Heart left ventricle (tissue), 16 donors: Measurements from ENCODE around the gene HNRNPUL2. TPM values are rescaled to one million over a fixed set of nuclear protein-coding genes. Genes with fewer than 3 reads are reported as not detected.

Source experiments
- ATAC-seq, 4 donors: fragments of 200-7000 bp; cut with Tn5 transposase; one replicate each; pipeline ENCODE4 v1.9.1; 2020 to 2022; ENCODE audit warnings: moderate library complexity in 4 of 4, mild to moderate bottlenecking in 3 of 4, moderate number of reproducible peaks in 1 of 4
- DNase-seq, 5 donors: peaks; one replicate each; pipeline ENCODE4 v3.0.0-alpha.2; 2020
- H3K27ac ChIP-seq, 12 donors: fragments of 200-600 bp; sonication (generic) in 4 of 12; one replicate each; pipeline versions ENCODE4 v1.5.0 to v1.8.0; 2016 to 2022; ENCODE audit warnings: mild to moderate bottlenecking in 2 of 12
- H3K27me3 ChIP-seq, 9 donors: fragments of 200-600 bp; sonication (generic) in 2 of 9; one replicate each; pipeline versions ENCODE4 v1.5.1 to v1.8.0; 2016 to 2022; ENCODE audit warnings: mild to moderate bottlenecking in 3 of 9
- H3K36me3 ChIP-seq, 9 donors: fragments of 200-600 bp; sonication (generic) in 2 of 9; one replicate each; pipeline versions ENCODE4 v1.5.0 to v1.8.0; 2018 to 2022; ENCODE audit warnings: mild to moderate bottlenecking in 2 of 9
- H3K4me1 ChIP-seq, 12 donors: fragments of 200-600 bp; sonication (generic) in 4 of 12; one replicate each; pipeline versions ENCODE4 v1.5.0 to v1.8.0; 2016 to 2022; ENCODE audit warnings: mild to moderate bottlenecking in 3 of 12
- H3K4me3 ChIP-seq, 12 donors: fragments of 200-600 bp; sonication (generic) in 4 of 12; one replicate each; pipeline versions ENCODE4 v1.5.0 to v1.8.0; 2017 to 2022; ENCODE audit warnings: mild to moderate bottlenecking in 9 of 12, moderate library complexity in 4 of 12
- H3K9me3 ChIP-seq, 12 donors: fragments of 200-600 bp; sonication (generic) in 4 of 12; one replicate each; pipeline versions ENCODE4 v1.5.0 to v1.8.0; 2016 to 2022; ENCODE audit warnings: mild to moderate bottlenecking in 1 of 12
- POLR2A ChIP-seq, 2 donors: fragments of 450-650 bp; IDR thresholded peaks; one replicate each; pipeline ENCODE4 v1.6.1; 2017; ENCODE audit warnings: antibody characterized with exemption in 2 of 2, mild to moderate bottlenecking in 2 of 2, moderate library complexity in 2 of 2
- WGBS, 4 donors: extraction: QIAGEN DNeasy Blood & Tissue Kit in 2 of 4; methylation state at CpG; one replicate each; pipeline versions ENCODE4 v1.1.5 to v1.1.7; 2013 to 2018; 5-methylcytosine and 5-hydroxymethylcytosine counted together
- intact Hi-C, 10 donors: fragments of 100-400 bp; cut with DNase I; formaldehyde crosslinking; loops; one replicate each; pipeline versions ENCODE4 v1.11.1 to v1.14.2; 2022
- polyA plus RNA-seq, 2 donors: library from polyadenylated mRNA; stranded (reverse); fragments of 200-250 nt; gene quantifications; one replicate each; pipeline ENCODE4 v1.2.3, GENCODE V29; 2013
- total RNA-seq, 9 donors: library from RNA; depleted of rRNA in 2 of 9; stranded (reverse); fragments of >200 nt in 2 of 9; fragmentation: NEBNext Ultra II Directional in 3 of 9; extraction: Animal tissue kit (Norgen Biotek cat#: 25700) in 3 of 9; gene quantifications; one replicate each; pipeline versions ENCODE4 v1.1.0 to v1.2.4, GENCODE V29; 2016 to 2023
- TF ChIP-seq, protein P1 (sequence below), 12 donors: fragments of 200-600 bp; sonication (generic) in 4 of 12; IDR thresholded peaks; one replicate each; pipeline versions ENCODE4 v1.5.0 to v1.8.0; 2018 to 2022; ENCODE audit warnings: antibody characterized with exemption in 12 of 12, mild to moderate bottlenecking in 5 of 12
- donor health status: ischemic (EF 13 %, LVEDD 7.1; RV severe dilation, severe dysfunction).
- donor health status: healthy with polysubstance abuse.
- donor health status: DM: no; HTN: yes; CAD: no.
- donor health status: DM: no; HTN: no; CAD: no.
- donor health status: ischemic (EF 25% LVEDD 6.9; RV normal size, moderate dysfunction).
- donor health status: ischemic (EF 25% LVEDD 5.7; RV mildly dilated, moderate dysfunction).
- donor health status: healthy.
- donor health status: DM: yes; HTN: yes; CAD: no.
- donor health status: ischemic (EF 35%, LVEDD 5.7; RV mildly dilated, moderate dysfunction).
- donor health status: nonischemic (EF 11% LVEDD 7.7; RV severe dilation, severe dysfunction).
- donor health status: DM: yes; HTN: yes; CAD: no.
- donor health status: PGD.
- donor health status: ischemic (EF 29% LVEDD 5.4; RV normal size, mild dysfunction).
- donor health status: nonischemic (EF 23%, LVEDD 6.1; RV moderate dilation, normal function).

HNRNPUL2 gene
- total and polyA plus RNA-seq, 11 donors: 9.6 to 39.5 (median 32.7) TPM

DNA sequence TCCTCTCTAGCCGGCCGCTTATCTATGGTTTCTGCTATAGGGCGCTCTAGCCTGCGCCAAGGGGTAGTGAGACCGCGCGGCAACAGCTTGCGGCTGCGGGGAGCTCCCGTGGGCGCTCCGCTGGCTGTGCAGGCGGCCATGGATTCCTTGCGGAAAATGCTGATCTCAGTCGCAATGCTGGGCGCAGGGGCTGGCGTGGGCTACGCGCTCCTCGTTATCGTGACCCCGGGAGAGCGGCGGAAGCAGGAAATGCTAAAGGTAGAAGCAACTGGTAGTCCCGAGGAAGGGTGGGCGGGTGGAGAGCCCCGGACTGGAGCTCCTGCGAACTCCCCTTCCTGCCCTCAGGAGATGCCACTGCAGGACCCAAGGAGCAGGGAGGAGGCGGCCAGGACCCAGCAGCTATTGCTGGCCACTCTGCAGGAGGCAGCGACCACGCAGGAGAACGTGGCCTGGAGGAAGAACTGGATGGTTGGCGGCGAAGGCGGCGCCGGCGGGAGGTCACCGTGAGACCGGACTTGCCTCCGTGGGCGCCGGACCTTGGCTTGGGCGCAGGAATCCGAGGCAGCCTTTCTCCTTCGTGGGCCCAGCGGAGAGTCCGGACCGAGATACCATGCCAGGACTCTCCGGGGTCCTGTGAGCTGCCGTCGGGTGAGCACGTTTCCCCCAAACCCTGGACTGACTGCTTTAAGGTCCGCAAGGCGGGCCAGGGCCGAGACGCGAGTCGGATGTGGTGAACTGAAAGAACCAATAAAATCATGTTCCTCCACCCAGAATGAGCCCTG is 55.5 kb downstream of the HNRNPUL2 start, which contains the start of the genes LBHD1 and UQCC3:
Gene LBHD1 (minus strand): TSS at position 660 of the 782 bp plus-strand sequence. CDS start 2,236 bp downstream, outside the sequence.
Gene UQCC3 (plus strand): TSS at position 66 of the 782 bp plus-strand sequence. CDS start 73 bp downstream, at position 139.
- H3K36me3 ChIP-seq: peaks cover 0 to 51% (median 47%) of the 10 kb centered on the region in 9 donors

GRCh38 chr11:62671236-62671607 is 56.0 kb downstream of the HNRNPUL2 start:
- no peaks in the 10 kb centered on the region for H3K27me3 ChIP-seq
- ATAC-seq (peak; percentile 27 to 32 (median 32)), DNase-seq (peak in 1 of 5 donors; percentile 50)
- intact Hi-C loops: loop anchor here in 1 of 10 donors (5.0 kb wide), 1 partner anchor 36 kb away; the partner anchor contains the start of genes BSCL2 and GNG3
- TF ChIP-seq, protein P1, sequence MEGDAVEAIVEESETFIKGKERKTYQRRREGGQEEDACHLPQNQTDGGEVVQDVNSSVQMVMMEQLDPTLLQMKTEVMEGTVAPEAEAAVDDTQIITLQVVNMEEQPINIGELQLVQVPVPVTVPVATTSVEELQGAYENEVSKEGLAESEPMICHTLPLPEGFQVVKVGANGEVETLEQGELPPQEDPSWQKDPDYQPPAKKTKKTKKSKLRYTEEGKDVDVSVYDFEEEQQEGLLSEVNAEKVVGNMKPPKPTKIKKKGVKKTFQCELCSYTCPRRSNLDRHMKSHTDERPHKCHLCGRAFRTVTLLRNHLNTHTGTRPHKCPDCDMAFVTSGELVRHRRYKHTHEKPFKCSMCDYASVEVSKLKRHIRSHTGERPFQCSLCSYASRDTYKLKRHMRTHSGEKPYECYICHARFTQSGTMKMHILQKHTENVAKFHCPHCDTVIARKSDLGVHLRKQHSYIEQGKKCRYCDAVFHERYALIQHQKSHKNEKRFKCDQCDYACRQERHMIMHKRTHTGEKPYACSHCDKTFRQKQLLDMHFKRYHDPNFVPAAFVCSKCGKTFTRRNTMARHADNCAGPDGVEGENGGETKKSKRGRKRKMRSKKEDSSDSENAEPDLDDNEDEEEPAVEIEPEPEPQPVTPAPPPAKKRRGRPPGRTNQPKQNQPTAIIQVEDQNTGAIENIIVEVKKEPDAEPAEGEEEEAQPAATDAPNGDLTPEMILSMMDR (IDR thresholded peaks at IDR 0.05): no peak
- TF ChIP-seq POLR2A (IDR thresholded peaks at IDR 0.05): no peak
- peak overlapping the region; percentile 68 to 93 (median 76) for H3K4me3 ChIP-seq
- WGBS, 4 donors: 1 to 2% (median 1%) methylated on average over 17 of the region's 17 CpGs
- H3K4me1 ChIP-seq: peaks cover 5 to 60% (median 38%) of the 10 kb centered on the region in 12 donors
- peak overlapping the region; percentile 82 to 97 (median 88) for H3K27ac ChIP-seq
- no peaks in the 10 kb centered on the region for H3K9me3 ChIP-seq
- peaks cover 0 to 50% (median 44%) of the 10 kb centered on the region in 9 donors for H3K36me3 ChIP-seq

More for the DNA sequence above, 55.5 kb downstream of the HNRNPUL2 start, which contains the start of the genes LBHD1 and UQCC3:
- Histone ChIP-seq H3K4me1 (peaks cover 0 to 54% (median 33%) of the 10 kb centered on the region in 12 donors), H3K27me3 (no peaks in the 10 kb centered on the region), H3K4me3 (peak within 1 kb of the TSS; percentile 68 to 93 (median 76)), H3K9me3 (no peaks in the 10 kb centered on the region), H3K27ac (peak within 1 kb of the TSS; percentile 82 to 97 (median 88))
- peak; percentile 78 to 91 (median 86) for ATAC-seq
- intact Hi-C loops: loop anchor here in 1 of 10 donors (5.0 kb wide), 1 partner anchor 36 kb away; the partner anchor contains the start of genes BSCL2 and GNG3
- peak in 1 of 2 donors; percentile 53 for TF ChIP-seq POLR2A (IDR thresholded peaks at IDR 0.05)
- TF ChIP-seq, protein P1 (IDR thresholded peaks at IDR 0.05): no peak
- 1% methylated on average over 43 to 59 of the region's 59 CpGs for WGBS, 4 donors
- peak; percentile 77 to 85 (median 83) for DNase-seq

GRCh38 chr11:62669420-62670161 is 57.7 kb downstream of the HNRNPUL2 start:
- H3K4me3 ChIP-seq: no peak overlapping the region
- intact Hi-C loops: loop anchor here in 2 of 10 donors (5.0 kb wide), 1 partner anchor 38 kb away; the partner anchor contains the start of genes BSCL2 (in 2 of the 2) and GNG3 (in 2 of the 2)
- no peak for TF ChIP-seq POLR2A (IDR thresholded peaks at IDR 0.05)
- TF ChIP-seq, protein P1 (IDR thresholded peaks at IDR 0.05): no peak
- 72 to 80% (median 77%) methylated on average over 4 of the region's 4 CpGs for WGBS, 4 donors
- H3K27ac ChIP-seq: peak overlapping the region in 7 of 12 donors; percentile 4 to 97 (median 10)
- DNase-seq: peak in 2 of 5 donors; percentile 14 to 29
- H3K27me3 ChIP-seq: no peaks in the 10 kb centered on the region
- H3K9me3 ChIP-seq: no peaks in the 10 kb centered on the region
- peaks cover 5 to 63% (median 43%) of the 10 kb centered on the region in 12 donors for H3K4me1 ChIP-seq
- peaks cover 0 to 34% (median 28%) of the 10 kb centered on the region in 9 donors for H3K36me3 ChIP-seq
- no peak for ATAC-seq
